ENCODE results near the gene MUC5AC.

The MUC5AC gene

DNA sequence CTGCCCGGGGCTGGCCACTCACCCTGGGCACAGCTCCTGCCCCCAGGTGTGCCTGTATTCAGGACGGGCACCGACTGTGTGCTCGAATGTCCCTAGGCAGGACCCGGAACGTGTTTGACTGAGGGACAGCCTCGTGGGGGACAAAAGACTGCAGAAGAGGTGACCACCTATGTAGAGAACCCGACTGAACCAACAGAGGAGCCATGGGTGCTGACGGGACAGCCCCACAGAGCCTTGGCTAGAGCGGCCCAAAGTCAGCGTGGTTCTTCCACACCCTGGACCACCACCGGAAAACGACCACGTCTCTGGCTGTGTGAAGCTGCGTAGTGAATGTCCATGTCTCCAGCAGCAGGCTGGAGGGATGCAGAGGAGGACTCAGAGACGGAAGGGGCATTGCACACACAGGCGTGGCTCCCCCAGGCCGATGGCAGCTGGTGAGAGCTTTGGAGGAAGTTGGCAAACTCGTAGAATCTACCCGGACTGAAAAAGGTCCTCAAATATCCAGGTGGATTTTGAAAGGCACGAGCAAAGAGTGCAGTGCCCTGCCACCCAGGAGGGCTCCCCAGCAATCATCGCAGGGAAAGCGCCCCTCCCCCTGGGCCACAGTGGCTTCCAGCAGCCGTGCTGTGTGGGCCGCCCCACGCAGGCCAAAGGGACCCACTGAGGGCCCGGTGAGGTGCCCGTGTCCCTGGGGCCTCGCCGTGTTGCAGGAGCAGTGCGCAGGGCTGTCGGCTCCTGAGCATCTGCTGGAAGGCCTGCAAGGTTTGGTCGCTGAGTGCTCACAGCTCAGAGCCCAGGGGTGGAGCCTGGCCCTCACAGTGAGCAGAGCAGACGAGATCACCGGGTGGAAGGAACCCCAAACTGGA is 47.6 kb downstream of the MUC5AC start:
- DNase-seq (ENCODE audit: low read depth): no peak
- no peak overlapping the region for H3K4me3 ChIP-seq (ENCODE audit: low read depth, low read length)
- in situ Hi-C loops (cut with HindIII; ENCODE audit: low sequenced_read_pairs): no loop called here
- no peak for TF ChIP-seq CTCF (IDR thresholded peaks at IDR 0.05; ENCODE audit: low read depth, low read length, missing control alignments)

DNA sequence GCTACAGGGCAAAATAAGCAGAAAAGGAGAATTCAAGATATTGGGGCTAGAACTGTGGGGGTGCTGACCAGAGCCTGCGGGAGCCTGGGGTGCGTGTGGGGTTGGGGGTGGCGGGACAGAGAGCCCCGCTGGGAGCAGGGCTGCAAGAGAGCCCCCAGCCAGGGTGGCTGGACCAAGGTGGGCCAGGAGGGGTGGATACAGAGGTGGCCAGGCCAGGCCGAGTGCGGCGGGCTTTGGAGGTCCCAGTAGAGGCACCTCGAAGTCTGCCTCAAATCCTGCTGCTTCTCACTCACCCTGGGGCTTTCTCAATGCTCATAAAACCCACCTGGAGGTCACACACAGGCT is 48.2 kb downstream of the MUC5AC start:
- H3K4me3 ChIP-seq (ENCODE audit: low read depth, low read length): no peak overlapping the region
- in situ Hi-C loops (cut with HindIII; ENCODE audit: low sequenced_read_pairs): no loop called here
- no peak for TF ChIP-seq CTCF (IDR thresholded peaks at IDR 0.05; ENCODE audit: low read depth, low read length, missing control alignments)
- no peak for DNase-seq (ENCODE audit: low read depth)

GRCh38 chr11:1206391-1207271 is 48.9 kb downstream of the MUC5AC start:
- in situ Hi-C loops (cut with HindIII; ENCODE audit: low sequenced_read_pairs): no loop called here
- no peak overlapping the region for H3K4me3 ChIP-seq (ENCODE audit: low read depth, low read length)
- TF ChIP-seq CTCF (IDR thresholded peaks at IDR 0.05; ENCODE audit: low read depth, low read length, missing control alignments): no peak
- DNase-seq (ENCODE audit: low read depth): no peak

DNA sequence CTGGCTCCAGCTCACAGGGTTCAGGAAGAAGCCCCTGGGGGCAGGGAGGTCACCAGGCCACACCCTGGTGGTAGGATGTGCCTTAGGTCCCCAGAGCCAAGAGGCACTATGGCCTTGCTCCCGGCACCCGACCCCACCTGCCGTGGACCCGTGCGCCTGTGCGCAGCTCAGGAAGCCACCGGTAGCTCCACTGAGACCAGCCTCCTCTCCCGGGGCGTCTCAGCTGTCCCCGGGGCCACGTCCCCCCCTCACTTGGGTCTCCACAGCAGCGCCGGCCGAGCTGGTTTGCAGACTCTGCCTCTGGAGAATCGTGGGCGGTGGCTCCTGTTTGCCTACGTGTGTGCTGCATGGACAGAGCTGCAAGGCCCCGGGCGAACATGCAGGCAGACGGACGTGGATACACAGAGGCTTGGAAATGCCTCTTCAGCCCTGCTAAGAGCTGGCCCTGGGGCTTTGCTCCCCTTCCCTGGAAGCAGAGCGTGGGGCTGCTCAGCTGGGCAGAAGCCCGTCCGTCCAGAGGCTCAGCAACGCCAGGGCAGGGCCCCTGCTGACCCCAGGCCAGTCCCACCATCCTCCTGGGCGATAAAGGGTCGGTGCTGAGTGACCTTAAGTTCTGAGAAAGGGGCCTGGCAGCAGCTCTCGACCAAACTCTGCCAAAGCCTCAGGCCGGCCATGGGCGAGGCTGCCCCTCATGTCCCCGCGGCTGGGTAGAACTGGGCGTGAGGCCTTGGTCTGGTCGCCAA is 49.8 kb downstream of the MUC5AC start:
- no peak overlapping the region for H3K4me3 ChIP-seq (ENCODE audit: low read depth, low read length)
- in situ Hi-C loops (cut with HindIII; ENCODE audit: low sequenced_read_pairs): no loop called here
- TF ChIP-seq CTCF (IDR thresholded peaks at IDR 0.05; ENCODE audit: low read depth, low read length, missing control alignments): no peak
- DNase-seq (ENCODE audit: low read depth): no peak

- no peak overlapping the region for H3K4me3 ChIP-seq (ENCODE audit: low read depth, low read length)
- no peak for TF ChIP-seq CTCF (IDR thresholded peaks at IDR 0.05; ENCODE audit: low read depth, low read length, missing control alignments)
- in situ Hi-C loops (cut with HindIII; ENCODE audit: low sequenced_read_pairs): no loop called here
- DNase-seq (ENCODE audit: low read depth): no peak
Observed at GRCh38 chr11:1208144-1208393, 50.3 kb downstream of the MUC5AC start.
